ENCODE results near the gene C6orf89. TPM values are rescaled to one million over a fixed set of nuclear protein-coding genes. Genes with fewer than 3 reads are reported as not detected.

Gene C6orf89
- total RNA-seq, 1 donor, result 25.8 TPM

- Histone ChIP-seq H3K27me3 (ENCODE audit: insufficient read depth, low read length) (no peaks in the 10 kb centered on the region), H3K4me1 (ENCODE audit: insufficient read depth, low read length) (peaks cover 37% of the 10 kb centered on the region), H3K4me3 (ENCODE audit: low read length) (no peak overlapping the region), H3K9me3 (ENCODE audit: low read depth, low read length) (no peaks in the 10 kb centered on the region)
Observed at GRCh38 chr6:36847991-36848390, 37.8 kb upstream of the C6orf89 start.

- H3K4me3 ChIP-seq (ENCODE audit: low read length), result no peak overlapping the region
- H3K27me3 ChIP-seq (ENCODE audit: insufficient read depth, low read length), result no peaks in the 10 kb centered on the region
- H3K9me3 ChIP-seq (ENCODE audit: low read depth, low read length), result no peaks in the 10 kb centered on the region
- peaks cover 44% of the 10 kb centered on the region for H3K4me1 ChIP-seq (ENCODE audit: insufficient read depth, low read length)
Observed at GRCh38 chr6:36848658-36849441, 36.9 kb upstream of the C6orf89 start.

- H3K27me3 ChIP-seq (ENCODE audit: insufficient read depth, low read length), result no peaks in the 10 kb centered on the region
- H3K4me1 ChIP-seq (ENCODE audit: insufficient read depth, low read length), result peaks cover 44% of the 10 kb centered on the region
Observed at GRCh38 chr6:36850021-36850420, 35.7 kb upstream of the C6orf89 start.

GRCh38 chr6:36851149-36851614 lies 34.6 kb upstream of the C6orf89 start:
- H3K9me3 ChIP-seq (ENCODE audit: low read depth, low read length), result no peaks in the 10 kb centered on the region
- no peaks in the 10 kb centered on the region for H3K27me3 ChIP-seq (ENCODE audit: insufficient read depth, low read length)
- no peak overlapping the region for H3K4me3 ChIP-seq (ENCODE audit: low read length)
- H3K4me1 ChIP-seq (ENCODE audit: insufficient read depth, low read length), result peaks cover 44% of the 10 kb centered on the region

More at GRCh38 chr6:36850021-36850420, 35.7 kb upstream of the C6orf89 start:
- no peaks in the 10 kb centered on the region for H3K9me3 ChIP-seq (ENCODE audit: low read depth, low read length)
- no peak overlapping the region for H3K4me3 ChIP-seq (ENCODE audit: low read length)

- H3K9me3 ChIP-seq (ENCODE audit: low read depth, low read length), result no peaks in the 10 kb centered on the region
- no peak overlapping the region for H3K4me3 ChIP-seq (ENCODE audit: low read length)
- H3K27me3 ChIP-seq (ENCODE audit: insufficient read depth, low read length), result no peaks in the 10 kb centered on the region
- H3K4me1 ChIP-seq (ENCODE audit: insufficient read depth, low read length), result peaks cover 44% of the 10 kb centered on the region
Observed at GRCh38 chr6:36851626-36852025, 34.1 kb upstream of the C6orf89 start.

- H3K27me3 ChIP-seq (ENCODE audit: insufficient read depth, low read length), result no peaks in the 10 kb centered on the region
- peaks cover 44% of the 10 kb centered on the region for H3K4me1 ChIP-seq (ENCODE audit: insufficient read depth, low read length)
Observed at GRCh38 chr6:36852481-36853147, 33.1 kb upstream of the C6orf89 start.

GRCh38 chr6:36853325-36853724 lies 32.4 kb upstream of the C6orf89 start:
- H3K4me1 ChIP-seq (ENCODE audit: insufficient read depth, low read length), result peaks cover 44% of the 10 kb centered on the region
- no peaks in the 10 kb centered on the region for H3K9me3 ChIP-seq (ENCODE audit: low read depth, low read length)
- no peaks in the 10 kb centered on the region for H3K27me3 ChIP-seq (ENCODE audit: insufficient read depth, low read length)
- H3K4me3 ChIP-seq (ENCODE audit: low read length), result no peak overlapping the region

More at GRCh38 chr6:36852481-36853147, 33.1 kb upstream of the C6orf89 start:
- no peaks in the 10 kb centered on the region for H3K9me3 ChIP-seq (ENCODE audit: low read depth, low read length)
- no peak overlapping the region for H3K4me3 ChIP-seq (ENCODE audit: low read length)

GRCh38 chr6:36855750-36856149 lies 30.0 kb upstream of the C6orf89 start:
- no peak overlapping the region for H3K4me3 ChIP-seq (ENCODE audit: low read length)
- H3K27me3 ChIP-seq (ENCODE audit: insufficient read depth, low read length), result no peaks in the 10 kb centered on the region
- H3K9me3 ChIP-seq (ENCODE audit: low read depth, low read length), result no peaks in the 10 kb centered on the region
- peaks cover 24% of the 10 kb centered on the region for H3K4me1 ChIP-seq (ENCODE audit: insufficient read depth, low read length)

GRCh38 chr6:36856277-36856676 lies 29.5 kb upstream of the C6orf89 start:
- Histone ChIP-seq H3K4me3 (ENCODE audit: low read length) (no peak overlapping the region), H3K4me1 (ENCODE audit: insufficient read depth, low read length) (peaks cover 24% of the 10 kb centered on the region), H3K9me3 (ENCODE audit: low read depth, low read length) (no peaks in the 10 kb centered on the region), H3K27me3 (ENCODE audit: insufficient read depth, low read length) (no peaks in the 10 kb centered on the region)

- Histone ChIP-seq H3K4me1 (ENCODE audit: insufficient read depth, low read length) (peaks cover 14% of the 10 kb centered on the region), H3K27me3 (ENCODE audit: insufficient read depth, low read length) (no peaks in the 10 kb centered on the region), H3K4me3 (ENCODE audit: low read length) (no peak overlapping the region), H3K9me3 (ENCODE audit: low read depth, low read length) (no peaks in the 10 kb centered on the region)
Observed at GRCh38 chr6:36857325-36857724, 28.4 kb upstream of the C6orf89 start.

- no peaks in the 10 kb centered on the region for H3K9me3 ChIP-seq (ENCODE audit: low read depth, low read length)
- H3K4me3 ChIP-seq (ENCODE audit: low read length), result no peak overlapping the region
- H3K4me1 ChIP-seq (ENCODE audit: insufficient read depth, low read length), result peaks cover 3% of the 10 kb centered on the region
- H3K27me3 ChIP-seq (ENCODE audit: insufficient read depth, low read length), result no peaks in the 10 kb centered on the region
Observed at GRCh38 chr6:36858407-36858981, 27.3 kb upstream of the C6orf89 start.

- H3K9me3 ChIP-seq (ENCODE audit: low read depth, low read length), result no peaks in the 10 kb centered on the region
- H3K27me3 ChIP-seq (ENCODE audit: insufficient read depth, low read length), result no peaks in the 10 kb centered on the region
Observed at GRCh38 chr6:36860126-36860525, 25.6 kb upstream of the C6orf89 start.

GRCh38 chr6:36862164-36862847 lies 23.4 kb upstream of the C6orf89 start:
- no peak overlapping the region for H3K4me3 ChIP-seq (ENCODE audit: low read length)
- H3K4me1 ChIP-seq (ENCODE audit: insufficient read depth, low read length), result no peaks in the 10 kb centered on the region
- no peaks in the 10 kb centered on the region for H3K9me3 ChIP-seq (ENCODE audit: low read depth, low read length)
- H3K27me3 ChIP-seq (ENCODE audit: insufficient read depth, low read length), result no peaks in the 10 kb centered on the region

More at GRCh38 chr6:36860126-36860525, 25.6 kb upstream of the C6orf89 start:
- H3K4me3 ChIP-seq (ENCODE audit: low read length), result no peak overlapping the region
- no peaks in the 10 kb centered on the region for H3K4me1 ChIP-seq (ENCODE audit: insufficient read depth, low read length)

GRCh38 chr6:36862848-36863382 lies 22.8 kb upstream of the C6orf89 start:
- Histone ChIP-seq H3K27me3 (ENCODE audit: insufficient read depth, low read length) (no peaks in the 10 kb centered on the region), H3K4me1 (ENCODE audit: insufficient read depth, low read length) (no peaks in the 10 kb centered on the region), H3K4me3 (ENCODE audit: low read length) (no peak overlapping the region), H3K9me3 (ENCODE audit: low read depth, low read length) (no peaks in the 10 kb centered on the region)

Data from mononuclear cell (primary cell).